Neural progenitor cell (in vitro differentiated cells): ENCODE results near the gene GRM8. TPM values are rescaled to one million over a fixed set of nuclear protein-coding genes. Genes with fewer than 3 reads are reported as not detected.

Experiments used
- DNase-seq: peaks from one replicate; pipeline ENCODE4 v3.0.0-alpha.2; 2016; ENCODE audit warnings: low spot score
- H2AFZ ChIP-seq: fragments of 200-600 bp; sonication (generic); replicated peaks from 2 replicates; pipeline ENCODE4 v1.6.1; 2016; ENCODE audit warnings: antibody characterized with exemption
- H3F3A ChIP-seq: fragments of 200-600 bp; sonication (generic); 2 replicates; pipeline ENCODE4 v1.6.1; 2016; ENCODE audit warnings: antibody characterized with exemption, low read depth
- H3K27ac ChIP-seq: fragments of 200-600 bp; sonication (generic); 2 replicates; pipeline ENCODE4 v1.5.1; 2016; ENCODE audit warnings: mild to moderate bottlenecking
- H3K27me3 ChIP-seq: fragments of 200-600 bp; sonication (generic); 2 replicates; pipeline ENCODE4 v1.6.1; 2016; ENCODE audit warnings: mild to moderate bottlenecking, moderate library complexity
- H3K36me3 ChIP-seq: fragments of 200-600 bp; sonication (generic); 2 replicates; pipeline ENCODE4 v1.5.1; 2016
- H3K4me1 ChIP-seq: fragments of 200-600 bp; sonication (generic); 2 replicates; pipeline ENCODE4 v1.6.1; 2016; ENCODE audit warnings: mixed run types
- H3K4me2 ChIP-seq: fragments of 200-600 bp; sonication (generic); 2 replicates; pipeline ENCODE4 v1.6.1; 2016
- H3K4me3 ChIP-seq: fragments of 200-600 bp; sonication (generic); 2 replicates; pipeline ENCODE4 v1.5.1; 2016
- H3K79me2 ChIP-seq: fragments of 200-600 bp; sonication (generic); 2 replicates; pipeline ENCODE4 v1.6.1; 2016; ENCODE audit warnings: low read depth
- H3K9ac ChIP-seq: fragments of 200-600 bp; sonication (generic); 2 replicates; pipeline ENCODE4 v1.6.1; 2016
- H3K9me3 ChIP-seq: fragments of 200-600 bp; sonication (generic); 2 replicates; pipeline ENCODE4 v1.5.1; 2016; ENCODE audit warnings: low read depth
- H4K20me1 ChIP-seq: fragments of 200-600 bp; sonication (generic); 2 replicates; pipeline ENCODE4 v1.6.1; 2016; ENCODE audit warnings: low read depth
- H3K27ac Mint-ChIP-seq: 3 replicates; pipeline ENCODE4 v1.8.0; 2021; ENCODE audit warnings: mixed read lengths
- H3K27me3 Mint-ChIP-seq: 2 replicates; pipeline ENCODE4 v1.8.0; 2022; ENCODE audit warnings: low read depth, mild to moderate bottlenecking, inconsistent platforms, moderate library complexity, mixed read lengths; ENCODE audit not compliant: insufficient read depth
- H3K36me3 Mint-ChIP-seq: 3 replicates; pipeline ENCODE4 v1.8.0; 2021; ENCODE audit warnings: mixed read lengths
- H3K4me1 Mint-ChIP-seq: 3 replicates; pipeline ENCODE4 v1.8.0; 2021; ENCODE audit warnings: mixed read lengths
- H3K4me3 Mint-ChIP-seq: 3 replicates; pipeline ENCODE4 v1.8.0; 2021; ENCODE audit warnings: mild to moderate bottlenecking, moderate library complexity, mixed read lengths
- H3K9me3 Mint-ChIP-seq: 3 replicates; pipeline ENCODE4 v1.8.0; 2020; ENCODE audit warnings: mixed read lengths
- CTCF ChIP-seq: fragments of 200-600 bp; sonication (generic); IDR thresholded peaks from 2 replicates; pipeline ENCODE4 v1.5.1; 2017; ENCODE audit warnings: antibody characterized with exemption, mild to moderate bottlenecking
- EZH2 ChIP-seq: fragments of 200-600 bp; sonication (generic); IDR thresholded peaks from 2 replicates; pipeline ENCODE4 v1.6.1; 2017; ENCODE audit warnings: antibody characterized with exemption, mild to moderate bottlenecking, moderate library complexity
- EZH2phosphoT487 ChIP-seq: fragments of 200-600 bp; sonication (generic); IDR thresholded peaks from 2 replicates; pipeline ENCODE4 v1.6.1; 2017; ENCODE audit warnings: antibody characterized with exemption
- total RNA-seq: library from RNA; depleted of rRNA; stranded (reverse); fragments of >200 nt; gene quantifications from 2 replicates; pipeline ENCODE4 v1.2.3, GENCODE V29; 2015; ENCODE audit warnings: low replicate concordance

GRM8 gene
- total RNA-seq, 1 donor from 2014 or later = 0.62 TPM

- no peak overlapping the region for H3K4me3 ChIP-seq
- Mint-ChIP-seq H3K9me3 (no peaks in the 10 kb centered on the region), H3K4me3 (no peak overlapping the region), H3K27ac (no peak overlapping the region), H3K27me3 (no peaks in the 10 kb centered on the region), H3K36me3 (no peaks in the 10 kb centered on the region), H3K4me1 (no peaks in the 10 kb centered on the region)
- no peak overlapping the region for H2AFZ ChIP-seq
- TF ChIP-seq EZH2 = no peak
- TF ChIP-seq EZH2phosphoT487 = no peak
- no peak for TF ChIP-seq CTCF
- no peak overlapping the region for H3K9ac ChIP-seq
- no peaks in the 10 kb centered on the region for H3K36me3 ChIP-seq
- DNase-seq = no peak
- no peaks in the 10 kb centered on the region for H3K79me2 ChIP-seq
- H3K27ac ChIP-seq = no peak overlapping the region
- H3K9me3 ChIP-seq = no peaks in the 10 kb centered on the region
- no peaks in the 10 kb centered on the region for H3K4me1 ChIP-seq
- H3F3A ChIP-seq = no peaks in the 10 kb centered on the region
- no peaks in the 10 kb centered on the region for H3K27me3 ChIP-seq
- no peak overlapping the region for H3K4me2 ChIP-seq
- no peaks in the 10 kb centered on the region for H4K20me1 ChIP-seq
Measured at GRCh38 chr7:126668367-126668752, 584.4 kb downstream of the GRM8 start.

- no peaks in the 10 kb centered on the region for H4K20me1 ChIP-seq
- H3K27me3 ChIP-seq = no peaks in the 10 kb centered on the region
- Mint-ChIP-seq H3K4me1 (no peaks in the 10 kb centered on the region), H3K27ac (no peak overlapping the region), H3K9me3 (no peaks in the 10 kb centered on the region), H3K27me3 (no peaks in the 10 kb centered on the region), H3K4me3 (no peak overlapping the region), H3K36me3 (no peaks in the 10 kb centered on the region)
- no peak overlapping the region for H3K4me2 ChIP-seq
- no peak overlapping the region for H3K9ac ChIP-seq
- H3K4me3 ChIP-seq = no peak overlapping the region
- H3K79me2 ChIP-seq = no peaks in the 10 kb centered on the region
- no peak overlapping the region for H2AFZ ChIP-seq
- H3K4me1 ChIP-seq = no peaks in the 10 kb centered on the region
- TF ChIP-seq EZH2 (no peak), EZH2phosphoT487 (no peak), CTCF (no peak)
- DNase-seq = no peak
- no peaks in the 10 kb centered on the region for H3F3A ChIP-seq
- H3K36me3 ChIP-seq = no peaks in the 10 kb centered on the region
- H3K9me3 ChIP-seq = no peaks in the 10 kb centered on the region
- H3K27ac ChIP-seq = no peak overlapping the region
Measured at GRCh38 chr7:126667742-126668366, 584.9 kb downstream of the GRM8 start.

GRCh38 chr7:126662856-126663255, 589.9 kb downstream of the GRM8 start:
- H2AFZ ChIP-seq = no peak overlapping the region
- H3K79me2 ChIP-seq = no peaks in the 10 kb centered on the region
- DNase-seq = no peak
- H3K4me1 ChIP-seq = no peaks in the 10 kb centered on the region
- H3K36me3 Mint-ChIP-seq = no peaks in the 10 kb centered on the region
- H3K9me3 Mint-ChIP-seq = no peaks in the 10 kb centered on the region
- H3K4me3 Mint-ChIP-seq = no peak overlapping the region
- TF ChIP-seq EZH2phosphoT487 = no peak
- no peak for TF ChIP-seq CTCF
- no peak for TF ChIP-seq EZH2
- H3K27ac Mint-ChIP-seq = no peak overlapping the region
- no peaks in the 10 kb centered on the region for H4K20me1 ChIP-seq
- no peak overlapping the region for H3K4me2 ChIP-seq
- H3K9ac ChIP-seq = no peak overlapping the region
- no peak overlapping the region for H3K27ac ChIP-seq
- H3K27me3 ChIP-seq = no peaks in the 10 kb centered on the region
- no peaks in the 10 kb centered on the region for H3F3A ChIP-seq
- no peak overlapping the region for H3K4me3 ChIP-seq
- no peaks in the 10 kb centered on the region for H3K9me3 ChIP-seq
- H3K27me3 Mint-ChIP-seq = no peaks in the 10 kb centered on the region
- no peaks in the 10 kb centered on the region for H3K36me3 ChIP-seq
- no peaks in the 10 kb centered on the region for H3K4me1 Mint-ChIP-seq
